GF-D8 (cell line): ENCODE results near the gene PTCH2.
"Not testable (repeated sequence)": the region's sequence is repeated elsewhere in the genome, so short reads cannot be mapped to it uniquely, and the experiment has no call there.

Source experiments
- DNase-seq: peaks from one replicate; lab custom pipeline; 2025; lab: John Stamatoyannopoulos, UW

The PTCH2 gene

DNA sequence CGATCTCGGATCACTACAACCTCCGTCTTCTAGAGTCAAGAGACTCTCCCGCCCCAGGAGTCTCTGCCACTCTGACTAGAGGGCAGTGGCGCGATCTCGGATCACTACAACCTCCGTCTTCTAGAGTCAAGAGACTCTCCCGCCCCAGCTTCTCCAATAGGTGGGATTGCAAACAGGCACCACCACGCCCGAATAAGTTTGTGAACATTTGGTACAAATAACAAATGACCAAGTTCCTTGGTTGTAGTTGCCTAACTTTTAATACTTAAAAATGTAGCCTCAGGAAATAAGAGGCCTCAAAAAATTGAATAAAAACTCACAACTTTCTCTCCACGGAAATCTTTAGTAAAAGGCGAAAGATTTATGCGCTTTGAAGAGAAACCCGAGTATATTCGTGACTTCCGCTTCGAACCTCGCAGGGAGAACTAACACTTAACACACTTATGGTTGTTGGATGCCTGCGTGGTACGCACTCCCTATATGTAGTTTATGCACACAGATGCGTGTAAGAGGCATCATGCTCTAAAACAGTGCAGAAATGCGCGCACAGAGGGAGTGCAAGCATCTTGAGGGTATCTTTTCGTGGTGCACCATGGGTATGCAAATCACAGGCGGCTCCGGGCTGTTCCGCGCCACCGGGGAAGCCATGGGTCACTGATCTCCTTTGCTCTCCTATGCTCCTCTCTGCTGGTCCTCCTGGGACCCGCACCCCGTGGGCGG, 23.3 kb downstream of the PTCH2 start:
- DNase-seq = peak; percentile 75

DNA sequence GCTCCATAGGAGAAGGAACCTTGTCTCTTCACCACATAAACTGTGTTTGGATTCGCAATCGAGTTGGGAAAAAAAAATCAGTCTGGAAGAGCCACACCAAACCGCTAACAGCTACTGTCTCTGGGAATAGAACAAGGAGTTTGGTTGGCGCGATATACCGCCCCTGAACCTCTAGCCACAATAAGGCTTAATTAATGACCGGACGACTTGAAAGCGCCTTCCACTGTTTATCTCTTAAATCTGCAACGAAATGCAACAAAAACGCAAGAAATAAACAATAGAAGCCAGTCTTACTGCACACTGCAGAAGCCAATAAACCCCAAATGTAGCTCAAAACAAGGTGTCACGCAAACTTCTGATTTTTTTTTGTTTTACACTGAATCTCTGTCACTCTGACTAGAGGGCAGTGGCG, 23.9 kb downstream of the PTCH2 start:
- no peak for DNase-seq

DNA sequence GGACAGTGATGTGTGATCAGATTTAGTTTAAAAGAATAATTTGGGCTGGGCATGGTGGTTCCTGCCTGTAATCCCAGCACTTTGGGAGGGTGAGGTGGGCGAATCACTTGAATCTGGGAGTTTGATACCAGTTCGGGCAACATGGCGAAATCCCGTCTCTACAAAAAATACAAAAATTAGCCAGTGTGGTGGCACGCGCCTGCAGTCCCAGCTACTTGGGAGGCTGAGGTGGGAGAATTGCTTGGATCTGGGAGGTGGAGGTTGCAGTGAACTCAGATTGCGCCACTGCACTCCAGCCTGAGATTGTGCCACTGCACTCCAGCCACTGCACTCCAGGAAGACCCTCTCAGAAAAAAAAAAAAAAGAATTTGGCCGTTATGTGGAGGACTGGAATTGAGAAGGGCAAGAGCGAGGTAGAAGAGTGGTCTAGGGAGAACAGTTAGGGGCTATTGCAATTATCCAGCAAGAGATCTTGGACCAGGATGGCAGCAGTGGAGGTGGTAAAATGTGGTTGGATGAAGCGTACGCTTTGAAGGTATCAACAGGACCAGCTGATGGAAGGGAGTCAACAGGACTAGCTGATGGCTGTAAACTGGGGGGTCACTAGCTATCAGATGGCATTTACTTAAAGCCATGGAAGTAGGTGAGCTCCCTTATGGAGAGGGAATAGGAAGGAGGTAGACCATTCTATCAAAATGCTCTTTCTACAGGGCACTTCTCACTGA, 25.1 kb downstream of the PTCH2 start:
- no peak for DNase-seq

DNA sequence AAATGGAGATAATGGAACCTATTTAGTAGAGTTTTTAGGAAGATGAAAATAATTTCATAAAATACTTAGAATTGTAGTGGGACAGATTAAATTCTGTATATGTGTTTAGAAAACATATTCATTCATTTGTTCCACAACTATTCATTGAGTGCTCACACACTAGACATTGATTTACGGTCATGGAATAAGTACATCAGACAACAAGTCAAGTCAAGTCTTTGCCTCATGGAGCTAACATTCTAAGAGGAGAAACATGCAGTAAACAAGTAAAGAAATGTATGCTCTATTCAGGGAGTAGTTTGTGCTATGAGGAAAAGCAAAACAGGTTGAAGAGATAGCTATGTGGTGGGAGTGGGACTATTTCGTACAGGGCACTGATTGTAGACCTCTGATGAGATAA, 25.7 kb downstream of the PTCH2 start:
- DNase-seq = no peak

DNA sequence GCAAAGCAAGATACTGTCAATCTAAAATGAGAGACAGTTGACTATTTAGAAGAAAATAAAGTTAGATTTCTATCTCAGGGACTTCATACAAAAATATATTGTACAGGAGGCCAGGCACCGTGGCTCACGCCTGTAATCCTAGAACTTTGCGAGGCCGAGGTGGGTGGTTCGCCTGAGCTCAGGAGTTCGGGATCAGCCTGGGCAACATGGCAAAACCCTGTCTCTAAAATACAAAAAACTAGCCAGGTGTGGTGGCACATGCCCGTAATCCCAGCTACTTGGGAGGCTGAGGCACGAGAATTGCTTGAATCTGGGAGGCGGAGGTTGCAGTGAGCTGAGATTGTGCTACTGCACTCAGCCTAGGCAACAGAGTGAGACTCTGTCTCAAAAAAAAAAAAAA, 27.1 kb downstream of the PTCH2 start:
- DNase-seq = not testable (repeated sequence)

DNA sequence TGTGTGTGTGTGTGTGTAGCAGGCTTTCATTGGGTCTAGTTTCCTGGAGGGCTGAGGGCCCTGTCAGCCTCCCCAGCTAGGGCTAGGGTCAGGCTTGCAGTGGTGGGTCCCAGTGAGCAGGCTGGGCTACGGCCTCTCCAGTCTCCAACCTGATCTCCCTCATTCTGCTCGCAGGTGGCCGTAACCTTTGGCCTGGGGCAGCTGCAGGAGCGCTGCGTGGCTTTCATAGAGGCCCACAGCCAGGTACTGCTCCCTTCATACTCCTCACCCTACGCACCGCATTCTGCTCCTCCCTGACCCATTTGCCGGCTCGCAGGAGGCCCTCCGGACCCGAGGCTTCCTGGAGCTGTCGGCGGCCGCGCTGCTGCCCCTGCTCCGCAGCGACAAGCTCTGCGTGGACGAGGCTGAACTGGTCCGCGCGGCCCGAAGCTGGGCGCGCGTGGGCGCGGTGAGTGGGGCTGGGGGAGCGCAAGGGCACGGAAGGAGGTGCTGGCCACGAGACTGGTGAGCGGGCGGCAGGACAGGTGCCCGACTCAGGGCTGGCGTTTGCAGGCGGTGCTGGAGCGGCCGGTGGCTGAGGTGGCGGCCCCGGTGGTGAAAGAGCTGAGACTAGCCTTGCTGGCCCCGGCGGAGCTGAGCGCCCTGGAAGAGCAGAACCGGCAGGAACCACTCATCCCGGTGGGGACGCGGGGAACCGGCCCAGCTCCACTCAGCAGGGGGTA, 30.1 kb downstream of the PTCH2 start:
- DNase-seq = no peak

DNA sequence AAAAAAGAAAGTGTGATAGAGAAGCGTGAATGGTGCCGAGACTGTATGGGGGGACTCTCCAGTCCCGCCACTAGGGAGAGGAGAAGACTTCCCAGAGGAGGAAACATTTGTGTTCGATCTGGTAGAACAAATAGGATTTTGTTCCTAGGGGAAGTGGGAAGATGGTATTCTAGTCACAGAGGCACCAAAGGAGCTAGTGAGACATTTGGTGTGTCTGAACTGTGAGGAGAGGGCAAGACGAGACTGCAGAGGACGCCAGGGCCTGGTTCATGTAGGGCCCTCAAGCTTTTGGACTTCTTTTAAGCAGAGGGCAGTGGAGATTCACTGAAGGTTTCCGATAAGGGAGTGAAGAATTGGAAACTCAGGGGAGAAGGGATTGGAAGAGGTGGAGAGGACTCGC, 31.8 kb downstream of the PTCH2 start:
- no peak for DNase-seq

DNA sequence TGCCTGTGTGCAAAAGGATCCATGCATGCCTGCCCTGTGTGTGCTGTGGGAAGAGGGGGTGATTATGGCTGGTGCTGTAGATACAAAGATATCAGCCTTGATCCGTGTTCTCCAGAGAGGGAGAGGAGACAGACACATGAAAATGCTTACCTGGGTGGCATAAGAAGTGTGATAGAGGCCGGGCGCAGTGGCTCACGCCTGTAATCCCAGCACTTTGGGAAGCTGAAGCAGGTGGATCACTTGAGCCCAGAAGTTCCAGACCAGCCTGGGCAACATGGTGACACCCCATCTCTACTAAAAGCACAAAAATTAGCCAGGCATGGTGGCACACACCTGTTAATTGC, 32.3 kb downstream of the PTCH2 start:
- DNase-seq = not testable (repeated sequence)

DNA sequence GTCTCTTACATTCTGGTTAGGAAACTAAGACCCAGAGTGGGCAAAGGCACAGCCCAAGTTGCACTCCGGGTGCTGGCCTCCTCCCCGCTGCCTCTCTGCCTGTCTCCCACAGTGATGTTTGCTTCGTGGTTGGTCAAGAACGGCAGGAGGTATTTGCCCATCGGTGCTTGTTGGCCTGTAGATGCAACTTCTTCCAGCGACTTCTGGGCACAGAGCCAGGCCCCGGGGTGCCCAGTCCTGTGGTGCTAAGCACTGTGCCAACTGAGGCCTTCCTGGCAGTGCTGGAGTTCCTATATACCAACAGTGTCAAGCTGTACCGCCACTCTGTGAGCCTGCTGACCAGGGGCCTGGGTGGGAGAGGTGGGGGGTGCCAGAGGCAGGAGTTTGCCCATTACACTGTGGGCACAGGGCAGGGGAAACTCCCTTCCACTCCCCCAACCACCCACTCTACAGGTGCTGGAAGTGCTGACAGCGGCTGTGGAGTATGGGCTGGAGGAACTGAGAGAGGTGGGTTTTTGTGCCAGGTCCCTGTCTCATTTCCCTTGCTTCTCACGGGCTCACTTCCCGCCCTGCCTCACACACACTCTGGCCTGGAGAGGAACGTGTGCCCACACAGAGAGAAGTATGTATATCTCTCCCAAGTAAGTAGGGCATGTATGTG, 32.8 kb downstream of the PTCH2 start:
- no peak for DNase-seq

DNA sequence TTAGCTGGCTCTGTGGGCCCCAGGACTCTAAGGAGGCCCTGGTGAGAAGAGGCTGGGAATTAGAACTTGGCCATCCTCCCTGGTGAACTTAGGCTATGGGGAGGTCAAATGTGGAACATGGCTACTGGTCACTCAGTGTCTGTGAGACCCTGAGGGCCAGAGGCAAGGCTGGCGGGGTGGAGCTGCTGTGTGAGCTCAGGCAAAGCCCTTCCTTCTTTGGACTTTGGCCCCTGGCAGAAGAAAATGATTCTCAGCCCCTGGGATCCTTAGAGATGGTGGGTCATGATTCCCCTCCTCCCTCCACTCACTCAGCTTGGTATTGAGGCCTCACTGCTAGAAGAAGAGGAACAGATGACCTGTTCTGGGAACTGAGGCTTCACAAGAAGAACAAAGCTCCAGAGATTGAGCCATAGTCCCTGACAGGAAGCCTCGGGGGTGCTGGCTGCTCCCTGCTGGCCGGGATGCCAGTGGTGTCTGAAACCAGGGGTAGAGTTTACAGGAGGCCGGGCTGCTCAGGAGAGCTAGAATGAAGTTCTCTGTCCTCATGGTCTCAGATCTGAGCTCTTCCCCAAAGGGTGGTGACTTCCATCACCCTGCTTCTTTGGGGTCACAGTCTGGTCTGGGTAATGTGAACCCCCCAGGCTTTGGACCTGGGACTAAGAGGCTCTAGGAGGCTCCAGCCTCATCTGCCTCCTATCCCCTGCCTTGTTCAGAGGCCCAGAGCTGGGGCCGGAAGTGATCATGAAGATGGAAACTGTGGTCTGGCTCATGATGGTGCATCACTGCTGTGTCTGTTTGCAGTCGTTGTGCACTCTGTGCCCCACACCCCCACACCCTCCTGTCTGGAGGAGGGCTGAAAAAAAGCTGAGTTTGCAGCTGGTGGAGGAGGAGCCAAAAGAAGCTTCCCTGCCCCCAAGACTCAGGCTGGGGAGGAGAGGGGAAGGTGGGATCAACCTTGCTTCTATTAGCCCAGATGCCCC, 33.8 kb downstream of the PTCH2 start:
- peak; percentile 93 for DNase-seq

DNA sequence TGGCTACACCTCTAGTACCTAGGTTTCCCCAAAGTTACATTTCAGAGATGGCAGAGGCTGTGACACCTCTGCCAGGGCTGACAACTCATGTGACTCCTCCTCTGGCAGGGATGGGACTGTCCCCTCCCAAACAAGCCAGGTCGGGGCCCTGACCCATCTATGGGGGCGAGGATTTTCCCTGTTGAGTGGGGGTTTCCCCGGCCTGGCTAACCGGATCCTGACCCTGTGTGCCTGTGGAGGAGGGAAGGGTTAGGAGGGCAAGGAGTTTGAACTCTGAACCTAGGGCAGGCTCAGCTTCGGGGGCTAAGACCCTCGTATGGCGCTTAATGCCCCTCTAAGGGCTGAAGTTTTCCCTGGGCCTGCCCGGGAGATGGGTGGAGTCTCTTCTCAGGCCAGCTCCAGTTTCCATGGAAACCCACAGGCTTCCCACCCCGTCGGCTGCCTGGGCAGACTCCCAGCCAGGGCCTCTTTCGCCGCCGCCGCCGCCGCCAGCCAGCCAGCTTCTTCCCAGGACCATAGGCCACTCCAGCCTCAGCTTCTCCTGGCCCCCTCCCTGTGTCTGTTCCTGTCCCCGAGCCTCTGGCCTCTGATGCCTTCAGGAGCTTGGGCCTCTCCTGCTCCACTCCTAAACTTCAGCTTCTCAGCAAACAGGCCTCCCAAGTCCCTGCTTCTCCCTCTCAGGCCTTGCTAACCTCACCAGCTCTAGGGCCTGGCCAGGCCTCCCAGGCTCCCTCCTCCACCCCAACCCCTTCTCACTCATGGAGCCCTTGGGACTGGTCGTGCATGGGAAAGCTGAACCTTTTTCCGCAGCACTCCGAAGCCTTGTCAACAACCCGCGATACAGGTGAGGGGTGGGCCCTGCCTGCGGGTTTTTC, 34.8 kb downstream of the PTCH2 start, which contains the start of gene BTBD19:
Gene BTBD19 (plus strand): TSS at position 461 of the 875 bp plus-strand sequence. CDS start 298 bp downstream, at position 759.
- peak; percentile 30 for DNase-seq

DNA sequence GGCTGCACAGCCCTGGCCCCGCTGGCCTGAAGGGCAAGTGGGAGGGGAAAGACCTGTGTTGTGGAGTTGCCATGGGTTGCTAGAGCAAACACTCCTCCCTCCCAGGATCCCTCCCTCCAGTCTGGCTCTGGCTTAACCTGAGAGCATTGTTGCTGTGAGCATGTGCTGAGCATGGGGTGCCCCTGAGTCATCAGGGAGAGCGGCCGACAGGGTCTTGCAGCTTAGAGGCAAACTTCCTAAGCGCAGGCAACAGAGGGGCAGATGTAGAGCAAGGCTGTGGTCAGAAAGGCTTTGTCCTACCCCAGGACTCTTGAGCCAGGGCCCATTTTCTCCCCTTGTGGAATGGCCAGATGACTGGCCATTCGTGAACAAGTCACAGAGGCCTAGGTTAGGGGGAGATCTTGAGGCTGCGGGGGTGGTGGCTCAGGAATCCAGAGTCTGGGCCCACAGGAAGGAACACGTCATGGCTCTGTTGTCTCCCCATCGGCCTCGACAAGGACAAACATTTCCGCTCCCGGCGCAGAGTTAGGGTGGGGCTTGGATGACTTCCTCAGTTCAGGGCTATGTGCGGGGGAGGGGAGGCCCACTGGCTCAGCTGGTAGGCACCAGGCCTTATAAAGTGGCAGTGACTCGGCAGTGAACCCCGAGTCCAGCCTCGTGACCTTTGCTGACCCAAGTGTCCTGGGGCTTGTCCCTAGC, 35.5 kb downstream of the PTCH2 start:
- DNase-seq = peak; percentile 92

DNA sequence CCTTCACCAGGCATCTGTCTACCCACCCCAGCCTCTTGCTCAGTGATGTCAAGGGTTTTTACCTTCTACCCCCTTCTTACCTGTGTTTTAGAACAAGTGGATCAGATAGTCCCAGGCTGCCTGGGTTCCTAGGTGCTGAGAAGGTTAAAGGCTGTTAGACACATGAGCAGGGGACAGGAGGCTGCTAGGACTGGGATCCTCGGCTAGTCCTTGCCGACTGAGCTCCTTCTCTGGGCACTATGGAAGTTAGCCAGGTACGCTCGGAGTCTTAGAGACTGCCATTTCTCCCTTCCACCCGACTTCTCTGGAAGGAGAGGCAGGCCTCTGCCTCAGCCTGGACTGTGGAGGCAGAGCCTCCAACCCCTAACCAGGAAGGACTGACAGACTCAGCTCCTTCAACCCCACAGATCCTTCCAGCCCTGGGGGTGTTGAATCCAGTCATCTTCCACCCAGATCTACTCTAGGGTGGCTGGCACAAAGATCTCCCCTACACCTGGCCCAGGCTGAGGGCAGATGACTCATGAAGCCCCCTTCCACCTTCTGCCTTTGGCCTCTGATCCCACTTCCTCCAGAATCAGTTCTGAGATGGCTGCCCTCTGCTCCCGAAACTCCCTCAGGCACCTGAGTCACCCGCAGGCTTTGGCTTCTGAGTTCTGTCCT, 36.2 kb downstream of the PTCH2 start, which contains the start of gene DYNLT4:
Gene DYNLT4 (minus strand): TSS at position 648 of the 660 bp plus-strand sequence. CDS start 683 bp downstream, outside the sequence.
- DNase-seq = no peak

DNA sequence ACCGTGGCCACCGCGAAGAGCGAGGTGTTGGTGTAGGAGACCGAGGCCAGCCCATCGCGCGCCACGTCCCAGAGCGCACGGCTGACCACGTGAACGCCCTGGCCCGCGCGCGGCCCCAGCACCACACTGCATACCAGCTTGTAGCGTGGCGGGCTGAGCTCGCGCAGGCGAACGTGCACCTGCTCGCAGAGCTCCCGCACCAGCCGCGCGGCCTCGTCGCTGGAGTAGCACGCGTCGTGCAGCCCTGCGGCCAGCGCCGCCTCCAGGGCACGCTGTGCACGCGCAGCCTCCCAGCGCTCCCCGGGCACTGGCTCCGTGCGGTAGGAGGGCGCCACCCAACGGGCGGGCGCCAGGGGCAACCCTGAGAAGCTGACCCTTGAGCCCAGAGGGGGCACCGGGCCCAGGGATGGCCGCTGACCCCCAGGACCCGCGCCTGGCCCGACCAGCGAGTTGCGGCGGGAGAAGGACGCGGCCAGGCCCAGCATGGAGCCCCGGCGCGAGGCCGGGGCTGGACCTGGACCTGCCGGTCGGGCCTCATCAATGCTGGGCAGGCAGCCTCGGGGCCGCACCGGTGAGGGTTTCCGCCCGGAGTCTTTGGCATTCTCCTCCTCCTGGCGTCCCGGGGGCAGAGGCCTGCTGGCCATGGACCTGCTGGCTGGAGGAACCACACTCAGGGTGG, 36.9 kb downstream of the PTCH2 start:
- DNase-seq = no peak

DNA sequence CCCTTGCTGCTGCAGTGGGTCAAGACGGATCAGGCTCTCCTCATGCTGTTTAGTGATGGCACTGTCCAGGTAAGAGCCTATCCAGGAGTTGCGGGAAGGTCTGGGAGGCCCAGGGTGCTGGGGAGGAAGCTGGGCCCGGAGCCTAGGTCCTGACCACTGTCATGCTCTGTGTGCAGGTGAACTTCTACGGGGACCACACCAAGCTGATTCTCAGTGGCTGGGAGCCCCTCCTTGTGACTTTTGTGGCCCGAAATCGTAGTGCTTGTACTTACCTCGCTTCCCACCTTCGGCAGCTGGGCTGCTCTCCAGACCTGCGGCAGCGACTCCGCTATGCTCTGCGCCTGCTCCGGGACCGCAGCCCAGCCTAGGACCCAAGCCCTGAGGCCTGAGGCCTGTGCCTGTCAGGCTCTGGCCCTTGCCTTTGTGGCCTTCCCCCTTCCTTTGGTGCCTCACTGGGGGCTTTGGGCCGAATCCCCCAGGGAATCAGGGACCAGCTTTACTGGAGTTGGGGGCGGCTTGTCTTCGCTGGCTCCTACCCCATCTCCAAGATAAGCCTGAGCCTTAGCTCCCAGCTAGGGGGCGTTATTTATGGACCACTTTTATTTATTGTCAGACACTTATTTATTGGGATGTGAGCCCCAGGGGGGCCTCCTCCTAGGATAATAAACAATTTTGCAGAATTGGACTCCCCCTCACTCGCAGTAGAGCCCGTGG, 37.6 kb downstream of the PTCH2 start:
- DNase-seq = no peak

DNA sequence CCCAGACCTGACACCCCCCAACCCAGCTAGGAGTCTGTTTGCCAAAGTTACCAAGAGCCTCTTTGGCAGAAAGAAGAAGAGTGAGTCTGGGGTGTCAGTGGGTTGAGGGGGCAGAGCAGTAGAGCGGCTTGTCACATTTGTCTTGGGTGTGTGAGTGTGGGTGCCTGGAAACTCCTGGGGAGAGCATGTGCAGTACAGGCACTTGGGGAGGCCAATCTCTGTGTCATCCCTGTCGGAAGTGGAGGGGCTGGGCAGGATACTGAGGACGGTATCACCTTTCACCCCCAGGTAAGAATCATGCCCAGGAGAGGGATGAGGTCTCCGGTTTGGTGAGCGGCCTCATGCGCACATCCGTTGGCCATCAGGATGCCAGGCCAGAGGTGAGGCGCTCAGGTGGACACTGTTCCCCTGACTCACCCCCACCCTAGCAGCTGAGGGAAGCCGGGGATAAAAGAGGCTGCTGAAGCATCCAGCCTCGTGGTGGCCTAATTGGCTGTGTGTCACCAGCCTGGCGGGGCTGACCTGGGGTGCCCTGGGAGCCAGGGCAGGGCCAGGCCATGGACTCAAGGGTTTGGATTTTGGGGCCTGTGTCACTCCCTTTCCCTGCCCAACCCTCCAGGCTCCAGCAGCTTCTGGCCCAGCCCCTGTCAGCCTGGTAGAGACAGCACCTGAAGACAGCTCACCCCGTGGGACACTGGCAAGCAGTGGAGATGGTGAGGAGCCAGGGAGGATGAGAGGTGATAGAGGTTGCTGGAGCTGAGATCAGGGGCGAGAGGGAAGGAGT, 39.5 kb downstream of the PTCH2 start:
- no peak for DNase-seq

DNA sequence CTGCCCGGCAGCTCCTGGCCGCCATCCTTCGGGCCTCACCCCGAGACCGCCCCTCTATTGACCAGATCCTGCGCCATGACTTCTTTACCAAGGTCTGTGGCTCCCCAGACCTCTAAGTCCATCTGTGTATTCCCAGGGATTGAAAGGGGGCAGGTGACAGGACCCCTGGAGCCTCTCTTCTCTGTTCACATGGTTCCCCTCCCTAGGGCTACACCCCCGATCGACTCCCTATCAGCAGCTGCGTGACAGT, 40.1 kb downstream of the PTCH2 start:
- no peak for DNase-seq
